ENCODE results near the gene MIER1. TPM values are rescaled to one million over a fixed set of nuclear protein-coding genes. Genes with fewer than 3 reads are reported as not detected.

MIER1 gene
- total RNA-seq, 1 experiment from 2014 or later = 33.7 TPM

DNA sequence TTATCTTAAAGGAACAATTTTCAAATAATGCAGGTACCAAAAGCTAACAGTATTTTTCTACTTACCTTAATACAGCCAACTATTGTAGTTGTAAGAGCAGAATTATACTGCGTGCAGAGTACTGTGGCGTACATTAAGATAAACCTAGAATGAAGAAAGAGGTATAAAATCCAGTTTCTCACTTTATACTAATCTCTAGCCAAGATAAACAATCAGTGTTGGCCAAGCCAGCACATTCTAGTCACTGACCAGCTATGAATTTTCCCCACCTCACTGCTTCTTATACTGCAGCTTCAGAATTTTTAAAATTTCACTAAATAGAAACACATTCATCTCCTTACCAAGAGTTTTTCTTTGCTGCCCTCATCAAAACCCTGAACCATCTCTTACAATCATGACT lies 95.5 kb downstream of the MIER1 start:
- CTCF ChIA-PET = no interaction called here
- Histone ChIP-seq H3K27me3 (ENCODE audit: control insufficient read depth, insufficient read depth, low read length) (no peaks in the 10 kb centered on the region), H3K4me3 (ENCODE audit: low read depth in 2 of 2, low read length in 2 of 2) (no peak overlapping the region), H3K9me3 (ENCODE audit: control insufficient read depth, insufficient read depth, low read depth, low read length) (no peaks in the 10 kb centered on the region), H3K36me3 (ENCODE audit: control insufficient read depth, insufficient read depth, low read length) (no peaks in the 10 kb centered on the region), H3K27ac (ENCODE audit: low read length) (no peak overlapping the region), H3K4me1 (ENCODE audit: control insufficient read depth, insufficient read depth, low read length) (no peaks in the 10 kb centered on the region)
- intact Hi-C loops (cut with micrococcal nuclease; ENCODE audit: unreplicated experiment) = no loop called here
- in situ Hi-C loops (cut with HindIII; ENCODE audit: low pct_unique_long_range_greater_than_20kb, low sequenced_read_pairs) = no loop called here
- ATAC-seq (no peak), DNase-seq (ENCODE audit: low read depth, low spot score) (no peak)
- TF ChIP-seq POLR2AphosphoS5 (IDR thresholded peaks at IDR 0.05; ENCODE audit: low read depth, low read length) = no peak
- TF ChIP-seq, protein P1, sequence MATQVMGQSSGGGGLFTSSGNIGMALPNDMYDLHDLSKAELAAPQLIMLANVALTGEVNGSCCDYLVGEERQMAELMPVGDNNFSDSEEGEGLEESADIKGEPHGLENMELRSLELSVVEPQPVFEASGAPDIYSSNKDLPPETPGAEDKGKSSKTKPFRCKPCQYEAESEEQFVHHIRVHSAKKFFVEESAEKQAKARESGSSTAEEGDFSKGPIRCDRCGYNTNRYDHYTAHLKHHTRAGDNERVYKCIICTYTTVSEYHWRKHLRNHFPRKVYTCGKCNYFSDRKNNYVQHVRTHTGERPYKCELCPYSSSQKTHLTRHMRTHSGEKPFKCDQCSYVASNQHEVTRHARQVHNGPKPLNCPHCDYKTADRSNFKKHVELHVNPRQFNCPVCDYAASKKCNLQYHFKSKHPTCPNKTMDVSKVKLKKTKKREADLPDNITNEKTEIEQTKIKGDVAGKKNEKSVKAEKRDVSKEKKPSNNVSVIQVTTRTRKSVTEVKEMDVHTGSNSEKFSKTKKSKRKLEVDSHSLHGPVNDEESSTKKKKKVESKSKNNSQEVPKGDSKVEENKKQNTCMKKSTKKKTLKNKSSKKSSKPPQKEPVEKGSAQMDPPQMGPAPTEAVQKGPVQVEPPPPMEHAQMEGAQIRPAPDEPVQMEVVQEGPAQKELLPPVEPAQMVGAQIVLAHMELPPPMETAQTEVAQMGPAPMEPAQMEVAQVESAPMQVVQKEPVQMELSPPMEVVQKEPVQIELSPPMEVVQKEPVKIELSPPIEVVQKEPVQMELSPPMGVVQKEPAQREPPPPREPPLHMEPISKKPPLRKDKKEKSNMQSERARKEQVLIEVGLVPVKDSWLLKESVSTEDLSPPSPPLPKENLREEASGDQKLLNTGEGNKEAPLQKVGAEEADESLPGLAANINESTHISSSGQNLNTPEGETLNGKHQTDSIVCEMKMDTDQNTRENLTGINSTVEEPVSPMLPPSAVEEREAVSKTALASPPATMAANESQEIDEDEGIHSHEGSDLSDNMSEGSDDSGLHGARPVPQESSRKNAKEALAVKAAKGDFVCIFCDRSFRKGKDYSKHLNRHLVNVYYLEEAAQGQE (IDR thresholded peaks at IDR 0.05; ENCODE audit: insufficient read depth in 1 of 2, low read depth in 2 of 2, low read length in 1 of 2) = no peak
- no peak for TF ChIP-seq SIN3A (IDR thresholded peaks at IDR 0.05; ENCODE audit: borderline replicate concordance, insufficient read depth, low read depth, low read length)
- no peak for TF ChIP-seq TCF7L2 (IDR thresholded peaks at IDR 0.05; ENCODE audit: low read depth, low read length)
- TF ChIP-seq, protein P2, sequence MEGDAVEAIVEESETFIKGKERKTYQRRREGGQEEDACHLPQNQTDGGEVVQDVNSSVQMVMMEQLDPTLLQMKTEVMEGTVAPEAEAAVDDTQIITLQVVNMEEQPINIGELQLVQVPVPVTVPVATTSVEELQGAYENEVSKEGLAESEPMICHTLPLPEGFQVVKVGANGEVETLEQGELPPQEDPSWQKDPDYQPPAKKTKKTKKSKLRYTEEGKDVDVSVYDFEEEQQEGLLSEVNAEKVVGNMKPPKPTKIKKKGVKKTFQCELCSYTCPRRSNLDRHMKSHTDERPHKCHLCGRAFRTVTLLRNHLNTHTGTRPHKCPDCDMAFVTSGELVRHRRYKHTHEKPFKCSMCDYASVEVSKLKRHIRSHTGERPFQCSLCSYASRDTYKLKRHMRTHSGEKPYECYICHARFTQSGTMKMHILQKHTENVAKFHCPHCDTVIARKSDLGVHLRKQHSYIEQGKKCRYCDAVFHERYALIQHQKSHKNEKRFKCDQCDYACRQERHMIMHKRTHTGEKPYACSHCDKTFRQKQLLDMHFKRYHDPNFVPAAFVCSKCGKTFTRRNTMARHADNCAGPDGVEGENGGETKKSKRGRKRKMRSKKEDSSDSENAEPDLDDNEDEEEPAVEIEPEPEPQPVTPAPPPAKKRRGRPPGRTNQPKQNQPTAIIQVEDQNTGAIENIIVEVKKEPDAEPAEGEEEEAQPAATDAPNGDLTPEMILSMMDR (IDR thresholded peaks at IDR 0.05) = no peak
- POLR2A ChIA-PET = no interaction called here
- BruUV-seq (replicated peaks) = no TSS peak

DNA sequence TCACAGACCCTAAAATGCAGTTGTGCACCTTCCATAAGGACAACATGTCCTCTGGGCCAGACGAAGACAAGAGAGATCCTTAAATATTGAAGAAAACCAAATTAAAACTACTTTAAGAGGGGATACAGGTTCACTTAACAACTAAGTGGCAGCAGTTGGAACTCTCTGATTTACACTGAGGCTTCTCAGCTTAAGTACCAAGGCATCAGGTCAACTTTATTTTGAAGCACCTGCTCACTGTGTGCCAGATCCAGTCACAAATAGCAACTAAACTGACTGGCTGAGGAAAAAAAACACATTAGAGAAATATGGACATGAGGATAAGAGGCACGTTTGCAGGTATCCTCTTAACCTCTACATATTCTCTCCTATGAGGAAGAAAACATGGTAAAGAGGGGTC lies 96.0 kb downstream of the MIER1 start:
- DNase-seq (ENCODE audit: low read depth, low spot score) = no peak
- H3K4me1 ChIP-seq (ENCODE audit: control insufficient read depth, insufficient read depth, low read length) = no peaks in the 10 kb centered on the region
- no peaks in the 10 kb centered on the region for H3K36me3 ChIP-seq (ENCODE audit: control insufficient read depth, insufficient read depth, low read length)
- no peak overlapping the region for H3K27ac ChIP-seq (ENCODE audit: low read length)
- no peak for ATAC-seq
- no peak overlapping the region for H3K4me3 ChIP-seq (ENCODE audit: low read depth in 2 of 2, low read length in 2 of 2)
- in situ Hi-C loops (cut with HindIII; ENCODE audit: low pct_unique_long_range_greater_than_20kb, low sequenced_read_pairs) = no loop called here
- intact Hi-C loops (cut with micrococcal nuclease; ENCODE audit: unreplicated experiment) = no loop called here
- BruUV-seq (replicated peaks) = no TSS peak
- TF ChIP-seq SIN3A (IDR thresholded peaks at IDR 0.05; ENCODE audit: borderline replicate concordance, insufficient read depth, low read depth, low read length) = no peak
- TF ChIP-seq, protein P2 (IDR thresholded peaks at IDR 0.05) = no peak
- TF ChIP-seq TCF7L2 (IDR thresholded peaks at IDR 0.05; ENCODE audit: low read depth, low read length) = no peak
- TF ChIP-seq, protein P1 (IDR thresholded peaks at IDR 0.05; ENCODE audit: insufficient read depth in 1 of 2, low read depth in 2 of 2, low read length in 1 of 2) = no peak
- TF ChIP-seq POLR2AphosphoS5 (IDR thresholded peaks at IDR 0.05; ENCODE audit: low read depth, low read length) = no peak
- ChIA-PET CTCF (no interaction called here), POLR2A (no interaction called here)
- no peaks in the 10 kb centered on the region for H3K9me3 ChIP-seq (ENCODE audit: control insufficient read depth, insufficient read depth, low read depth, low read length)
- H3K27me3 ChIP-seq (ENCODE audit: control insufficient read depth, insufficient read depth, low read length) = no peaks in the 10 kb centered on the region
